PC-3 (cell line): ENCODE data around the gene IFITM2.

Source experiments
- CTCF ChIP-seq: fragments of 300-600 bp; sonication (generic); conservative IDR thresholded peaks from 2 replicates; pipeline ENCODE4 v1.5.1; 2017; ENCODE audit warnings: antibody characterized with exemption, low read depth, mild to moderate bottlenecking, low read length
- EZH2 ChIP-seq: fragments of 300-600 bp; sonication (generic); IDR thresholded peaks from one replicate; pipeline ENCODE4 v1.6.1; 2017; ENCODE audit warnings: antibody characterized with exemption, mild to moderate bottlenecking, low read length; ENCODE audit not compliant: unreplicated experiment
- EZH2phosphoT487 ChIP-seq: fragments of 300-600 bp; sonication (generic); IDR thresholded peaks from 2 replicates; pipeline ENCODE4 v1.6.1; 2018; ENCODE audit warnings: mild to moderate bottlenecking, antibody characterized with exemption, low read length, borderline replicate concordance

GRCh38 chr11:356610-357009 lies 49.0 kb downstream of the IFITM2 start:
- TF ChIP-seq CTCF (no peak), EZH2 (no peak), EZH2phosphoT487 (no peak)
